A673 (cell line): ENCODE data around the gene FOXN1. TPM values are rescaled to one million over a fixed set of nuclear protein-coding genes. Genes with fewer than 3 reads are reported as not detected.

Source experiments
- BruUV-seq: library from RNA; stranded (reverse); fragments of 400-500 nt; replicated peaks from 2 replicates; lab custom pipeline; 2021; lab: Mats Ljungman, UMichigan
- CTCF ChIA-PET: fragments of 300-600 bp; sonication (Branson Sonifier 250); formaldehyde crosslinking; loops from one replicate; lab custom pipeline; 2022; ENCODE audit warnings: antibody characterized with exemption; lab: Charles Lee
- POLR2A ChIA-PET: fragments of 300-600 bp; sonication (Branson Sonifier 250); formaldehyde crosslinking; loops from one replicate; lab custom pipeline; 2022; ENCODE audit warnings: antibody characterized with exemption; ENCODE audit not compliant: low non-redundant PET; lab: Charles Lee
- DNase-seq: peaks from one replicate; pipeline ENCODE4 v3.0.0-alpha.2; 2015; ENCODE audit warnings: low spot score
- H3K27ac ChIP-seq: fragments of 200-600 bp; sonication (generic); 2 replicates; pipeline ENCODE4 v1.5.1; 2016; ENCODE audit warnings: mixed run types, low read depth, mild to moderate bottlenecking, mixed read lengths, antibody characterized with exemption, low read length; ENCODE audit not compliant: poor library complexity, severe bottlenecking
- H3K27me3 ChIP-seq: fragments of 200-600 bp; sonication (generic); replicated peaks from 2 replicates; pipeline ENCODE4 v1.6.1; 2017; ENCODE audit warnings: mixed run types, low read depth, mild to moderate bottlenecking, mixed read lengths, antibody characterized with exemption, low read length; ENCODE audit not compliant: insufficient read depth, poor library complexity
- H3K36me3 ChIP-seq: fragments of 200-600 bp; sonication (generic); 2 replicates; pipeline ENCODE4 v1.6.1; 2016; ENCODE audit warnings: mixed run types, mild to moderate bottlenecking, mixed read lengths, antibody characterized with exemption, low read length; ENCODE audit not compliant: insufficient read depth, poor library complexity, severe bottlenecking
- H3K4me1 ChIP-seq: fragments of 200-600 bp; sonication (generic); 2 replicates; pipeline ENCODE4 v1.6.1; 2017; ENCODE audit warnings: mixed run types, mild to moderate bottlenecking, mixed read lengths, antibody characterized with exemption, low read length; ENCODE audit not compliant: insufficient read depth, poor library complexity, severe bottlenecking
- H3K4me3 ChIP-seq: fragments of 200-600 bp; sonication (generic); 2 replicates; pipeline ENCODE4 v1.5.1; 2016; ENCODE audit warnings: low read depth, mixed run types, mild to moderate bottlenecking, mixed read lengths, low read length; ENCODE audit not compliant: poor library complexity, severe bottlenecking
- H3K9me3 ChIP-seq: fragments of 200-600 bp; sonication (generic); 2 replicates; pipeline ENCODE4 v1.6.1; 2016; ENCODE audit warnings: mixed run types, low read depth, mild to moderate bottlenecking, mixed read lengths, antibody characterized with exemption, low read length; ENCODE audit not compliant: poor library complexity, severe bottlenecking
- EZH2 ChIP-seq: fragments of 200-600 bp; sonication (generic); IDR thresholded peaks from 2 replicates; pipeline ENCODE4 v1.6.1; 2017; ENCODE audit warnings: borderline replicate concordance, low read depth, mild to moderate bottlenecking, mixed read lengths, antibody characterized with exemption, low read length; ENCODE audit not compliant: poor library complexity, severe bottlenecking
- intact Hi-C: fragments of 100-400 bp; cut with micrococcal nuclease; formaldehyde crosslinking; loops from one replicate; pipeline ENCODE4 v1.10.0; 2022; ENCODE audit not compliant: unreplicated experiment
- total RNA-seq: library from RNA; stranded (reverse); gene quantifications from 2 replicates; pipeline ENCODE4 v1.2.3, GENCODE V29; 2021
- TF ChIP-seq, protein P1 (sequence below): fragments of 300-800, 200-600 bp; sonication (generic); conservative IDR thresholded peaks from 2 replicates; pipeline ENCODE4 v1.5.1; 2017; ENCODE audit warnings: low read depth, mild to moderate bottlenecking, antibody characterized with exemption, low read length, moderate library complexity, mixed read lengths

Gene FOXN1
- total RNA-seq, 1 experiment from 2014 or later = not detected

DNA sequence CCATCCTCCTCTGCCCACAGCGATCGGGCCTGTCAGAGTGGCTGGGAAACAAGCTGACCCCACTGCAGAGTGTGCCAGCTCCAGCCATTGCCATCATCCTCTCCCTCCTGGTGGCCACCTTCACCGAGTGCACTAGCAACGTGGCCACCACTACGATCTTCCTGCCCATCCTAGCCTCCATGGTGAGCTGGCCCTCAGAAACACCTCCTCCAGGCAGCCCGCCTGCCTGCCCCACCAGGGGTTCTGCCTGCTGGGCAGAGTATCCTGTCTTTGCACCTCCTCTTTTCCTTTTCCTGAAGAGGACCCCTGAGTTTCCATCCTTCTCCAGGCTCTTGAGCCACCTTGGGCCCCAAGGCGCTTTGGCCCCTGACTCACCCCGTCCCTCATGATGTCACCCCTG, 10.5 kb upstream of the FOXN1 start:
- H3K36me3 ChIP-seq = no peaks in the 10 kb centered on the region
- BruUV-seq = no TSS peak
- CTCF ChIA-PET = interaction anchor here (0.6 to 1.1 kb wide), 3 partner anchors 42 to 148 kb away, joined by 3 read pairs; no protein-coding TSS in a partner anchor

DNA sequence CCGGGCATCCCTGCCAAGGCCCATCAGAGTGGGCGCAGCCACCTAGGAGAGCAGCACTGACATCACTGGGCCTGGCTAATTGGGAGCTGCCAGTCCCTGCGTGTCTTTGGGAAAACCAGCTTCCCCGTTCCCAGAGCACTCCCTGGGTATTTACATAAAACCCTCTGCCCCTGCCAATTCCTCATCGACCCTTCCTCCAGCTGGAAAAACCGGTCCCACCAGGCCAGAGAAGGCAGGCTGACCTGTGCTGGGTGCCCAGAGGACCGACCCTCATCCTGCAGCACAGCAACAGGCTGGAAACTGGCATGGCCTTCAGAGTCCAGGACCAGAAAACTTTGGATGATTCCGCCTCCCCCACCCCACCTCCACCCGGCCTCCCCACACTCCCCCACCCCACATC, 8.2 kb upstream of the FOXN1 start:
- CTCF ChIA-PET = no interaction called here
- no TSS peak for BruUV-seq
- POLR2A ChIA-PET = no interaction called here
- H3K27ac ChIP-seq = no peak overlapping the region
- H3K4me3 ChIP-seq = no peak overlapping the region
- H3K27me3 ChIP-seq = no peaks in the 10 kb centered on the region
- no peaks in the 10 kb centered on the region for H3K36me3 ChIP-seq
- TF ChIP-seq, protein P1, sequence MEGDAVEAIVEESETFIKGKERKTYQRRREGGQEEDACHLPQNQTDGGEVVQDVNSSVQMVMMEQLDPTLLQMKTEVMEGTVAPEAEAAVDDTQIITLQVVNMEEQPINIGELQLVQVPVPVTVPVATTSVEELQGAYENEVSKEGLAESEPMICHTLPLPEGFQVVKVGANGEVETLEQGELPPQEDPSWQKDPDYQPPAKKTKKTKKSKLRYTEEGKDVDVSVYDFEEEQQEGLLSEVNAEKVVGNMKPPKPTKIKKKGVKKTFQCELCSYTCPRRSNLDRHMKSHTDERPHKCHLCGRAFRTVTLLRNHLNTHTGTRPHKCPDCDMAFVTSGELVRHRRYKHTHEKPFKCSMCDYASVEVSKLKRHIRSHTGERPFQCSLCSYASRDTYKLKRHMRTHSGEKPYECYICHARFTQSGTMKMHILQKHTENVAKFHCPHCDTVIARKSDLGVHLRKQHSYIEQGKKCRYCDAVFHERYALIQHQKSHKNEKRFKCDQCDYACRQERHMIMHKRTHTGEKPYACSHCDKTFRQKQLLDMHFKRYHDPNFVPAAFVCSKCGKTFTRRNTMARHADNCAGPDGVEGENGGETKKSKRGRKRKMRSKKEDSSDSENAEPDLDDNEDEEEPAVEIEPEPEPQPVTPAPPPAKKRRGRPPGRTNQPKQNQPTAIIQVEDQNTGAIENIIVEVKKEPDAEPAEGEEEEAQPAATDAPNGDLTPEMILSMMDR = no peak
- no peak for TF ChIP-seq EZH2
- intact Hi-C loops = no loop called here
- H3K9me3 ChIP-seq = no peaks in the 10 kb centered on the region
- no peak for DNase-seq
- H3K4me1 ChIP-seq = no peaks in the 10 kb centered on the region

More for the DNA sequence above, 10.5 kb upstream of the FOXN1 start:
- intact Hi-C loops = no loop called here
- Histone ChIP-seq H3K27ac (no peak overlapping the region), H3K4me3 (no peak overlapping the region), H3K9me3 (no peaks in the 10 kb centered on the region), H3K27me3 (no peaks in the 10 kb centered on the region), H3K4me1 (no peaks in the 10 kb centered on the region)
- TF ChIP-seq, protein P1 = no peak
- TF ChIP-seq EZH2 = no peak
- POLR2A ChIA-PET = no interaction called here
- DNase-seq = no peak

DNA sequence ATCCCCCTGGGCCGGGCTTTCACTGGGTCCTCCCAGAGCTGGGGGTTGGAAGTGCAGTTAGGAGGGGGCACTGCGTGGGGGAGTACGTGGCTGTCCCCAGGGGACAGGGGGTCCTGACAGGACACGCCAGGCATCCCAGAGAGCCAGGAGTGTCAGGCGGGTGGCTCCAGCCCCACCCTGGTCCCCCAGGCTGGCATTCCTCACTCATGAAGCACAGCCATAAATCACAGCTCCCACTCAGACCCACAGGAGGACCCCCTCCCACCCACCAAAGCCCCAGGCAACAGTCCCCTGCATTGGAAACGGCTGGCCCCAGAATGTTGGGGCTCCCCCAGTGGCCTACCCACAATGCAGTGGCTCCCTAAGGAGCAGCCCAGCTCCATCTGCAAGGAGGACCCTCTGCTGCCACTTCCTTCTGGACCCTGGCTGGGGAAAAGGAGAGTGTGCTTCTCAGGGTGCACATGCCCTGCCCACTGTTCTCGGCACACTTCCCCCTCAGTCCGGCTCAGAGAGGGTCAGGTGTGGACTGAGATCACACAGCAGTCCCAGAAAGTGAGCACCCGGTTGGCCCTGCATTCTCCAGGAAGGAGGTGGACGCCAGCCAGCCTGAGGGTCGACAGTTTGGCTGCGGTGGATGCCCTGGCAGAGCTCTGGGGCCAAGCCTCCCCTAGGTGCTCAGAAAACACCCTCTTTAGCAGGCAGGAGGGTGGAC, 7.3 kb upstream of the FOXN1 start:
- BruUV-seq = no TSS peak
- DNase-seq = no peak
- Histone ChIP-seq H3K27ac (no peak overlapping the region), H3K4me1 (no peaks in the 10 kb centered on the region), H3K9me3 (no peaks in the 10 kb centered on the region), H3K36me3 (no peaks in the 10 kb centered on the region), H3K4me3 (no peak overlapping the region), H3K27me3 (peaks cover 5% of the 10 kb centered on the region)
- ChIA-PET CTCF (no interaction called here), POLR2A (no interaction called here)
- TF ChIP-seq, protein P1 = no peak
- no peak for TF ChIP-seq EZH2
- intact Hi-C loops = no loop called here
